CD14-positive monocyte (primary cell): ENCODE results near the gene QSOX2. TPM values are rescaled to one million over a fixed set of nuclear protein-coding genes. Genes with fewer than 3 reads are reported as not detected.

Experiments used
- DNase-seq, 3 donors: peaks; one replicate each; pipeline ENCODE4 v3.0.0-alpha.2; 2011 to 2022
- H2AFZ ChIP-seq: 2 replicates; pipeline ENCODE4 v1.6.0; 2012; ENCODE audit warnings: mild to moderate bottlenecking, low read depth, low read length, inconsistent platforms; ENCODE audit not compliant: insufficient read depth, poor library complexity, severe bottlenecking
- H3K27ac ChIP-seq, 2 donors: 1 replicate in 1 of 2; 2 replicates in 1 of 2; pipeline ENCODE4 v1.5.1; 2012 to 2013; ENCODE audit warnings: low read length in 2 of 2, control low read depth in 1 of 2, inconsistent platforms in 1 of 2, low read depth in 1 of 2, mild to moderate bottlenecking in 1 of 2
- H3K27me3 ChIP-seq, 2 donors: one replicate each; pipeline versions ENCODE4 v1.6.0 to v1.6.1; 2011 to 2013; ENCODE audit warnings: low read length in 2 of 2; ENCODE audit not compliant: control insufficient read depth in 2 of 2, insufficient read depth in 2 of 2
- H3K36me3 ChIP-seq, 2 donors: replicated peaks in 1 of 2; 1 replicate in 1 of 2; 2 replicates in 1 of 2; pipeline versions ENCODE4 v1.5.1 to v1.6.1; 2012 to 2013; ENCODE audit warnings: low read length in 2 of 2, control low read depth in 1 of 2, inconsistent platforms in 1 of 2, mild to moderate bottlenecking in 1 of 2; ENCODE audit not compliant: insufficient read depth in 2 of 2, control insufficient read depth in 1 of 2
- H3K4me1 ChIP-seq, 2 donors: 1 replicate in 1 of 2; 2 replicates in 1 of 2; pipeline versions ENCODE4 v1.5.1 to v1.6.1; 2012 to 2013; ENCODE audit warnings: low read length in 2 of 2, control low read depth in 1 of 2, inconsistent platforms in 1 of 2, mild to moderate bottlenecking in 1 of 2, moderate library complexity in 1 of 2; ENCODE audit not compliant: insufficient read depth in 2 of 2, control insufficient read depth in 1 of 2
- H3K4me2 ChIP-seq: replicated peaks from 2 replicates; pipeline ENCODE3; 2012; ENCODE audit warnings: low read length, moderate library complexity, mild to moderate bottlenecking; ENCODE audit not compliant: poor library complexity, severe bottlenecking; ENCODE audit errors: extremely low read depth
- H3K4me3 ChIP-seq, 3 experiments: fragments of 200-600 bp in 1 of 3; sonication (generic) in 1 of 3; replicated peaks in 1 of 3; 1 replicate in 2 of 3; 2 replicates in 1 of 3; pipeline ENCODE4 v1.5.1; 2011 to 2013; ENCODE audit warnings: low read length in 3 of 3, mild to moderate bottlenecking in 3 of 3, control low read depth in 2 of 3, low read depth in 2 of 3, inconsistent platforms in 1 of 3, moderate library complexity in 1 of 3
- H3K79me2 ChIP-seq: 2 replicates; pipeline ENCODE4 v1.6.0; 2012; ENCODE audit warnings: mild to moderate bottlenecking, control low read depth, inconsistent platforms, low read length, moderate library complexity; ENCODE audit not compliant: insufficient read depth
- H3K9ac ChIP-seq: 2 replicates; pipeline ENCODE4 v1.6.0; 2017; ENCODE audit warnings: low read length, mild to moderate bottlenecking; ENCODE audit not compliant: insufficient read depth, poor library complexity, severe bottlenecking
- H3K9me3 ChIP-seq, 2 donors: replicated peaks in 1 of 2; 1 replicate in 1 of 2; 2 replicates in 1 of 2; pipeline versions ENCODE4 v1.5.1 to v1.6.1; 2012 to 2013; ENCODE audit warnings: low read length in 2 of 2, control low read depth in 1 of 2; ENCODE audit not compliant: control insufficient read depth in 1 of 2, insufficient read depth in 1 of 2
- H4K20me1 ChIP-seq: 2 replicates; pipeline ENCODE4 v1.6.0; 2012; ENCODE audit warnings: mild to moderate bottlenecking, low read length, control low read depth, moderate library complexity; ENCODE audit not compliant: insufficient read depth
- H3K27ac Mint-ChIP-seq, 7 donors: one replicate each; pipeline ENCODE4 v1.8.0; 2020; ENCODE audit warnings: mild to moderate bottlenecking in 7 of 7, mixed read lengths in 7 of 7, moderate library complexity in 6 of 7, inconsistent platforms in 2 of 7
- H3K27me3 Mint-ChIP-seq, 3 donors: one replicate each; pipeline ENCODE4 v1.8.0; 2021 to 2022; ENCODE audit warnings: low read depth in 3 of 3, mild to moderate bottlenecking in 3 of 3, mixed read lengths in 3 of 3, moderate library complexity in 3 of 3, inconsistent platforms in 1 of 3
- H3K36me3 Mint-ChIP-seq, 2 donors: one replicate each; pipeline ENCODE4 v1.8.0; 2020; ENCODE audit warnings: mixed read lengths in 2 of 2, inconsistent platforms in 1 of 2, mild to moderate bottlenecking in 1 of 2
- H3K4me1 Mint-ChIP-seq: one replicate; pipeline ENCODE4 v1.8.0; 2020; ENCODE audit warnings: mild to moderate bottlenecking, mixed read lengths
- H3K4me3 Mint-ChIP-seq, 2 donors: one replicate each; pipeline ENCODE4 v1.8.0; 2020; ENCODE audit warnings: mild to moderate bottlenecking in 2 of 2, mixed read lengths in 2 of 2, moderate library complexity in 1 of 2
- H3K9me3 Mint-ChIP-seq, 7 donors: one replicate each; pipeline ENCODE4 v1.8.0; 2020 to 2022; ENCODE audit warnings: mixed read lengths in 7 of 7, mild to moderate bottlenecking in 6 of 7, moderate library complexity in 6 of 7, inconsistent platforms in 2 of 7
- CTCF ChIP-seq: fragments of 200-600 bp; IDR thresholded peaks from one replicate; pipeline ENCODE4 v1.8.0; 2022; ENCODE audit warnings: antibody characterized with exemption, mild to moderate bottlenecking
- WGBS: methylation state at CpG from one replicate; pipeline ENCODE4 v1.1.5; 2013; ENCODE audit warnings: missing lambda C conversion rate; ENCODE audit not compliant: insufficient coverage; 5-methylcytosine and 5-hydroxymethylcytosine counted together
- intact Hi-C, 2 donors: fragments of 100-400 bp; cut with micrococcal nuclease; formaldehyde crosslinking; loops; one replicate each; pipeline versions ENCODE4 v1.15.0 to v1.15.1; 2023
- polyA plus RNA-seq, 3 donors: library from polyadenylated mRNA; depleted of rRNA in 1 of 3; unstranded in 2 of 3; stranded (reverse) in 1 of 3; fragments of 300-500 nt in 2 of 3; fragments of >200 nt in 1 of 3; fragmentation: Illumina TruSeq in 2 of 3; gene quantifications; 1 replicate in 2 of 3; 2 replicates in 1 of 3; pipeline ENCODE4 v1.2.3, GENCODE V29; 2012 to 2021

Gene QSOX2
- polyA plus RNA-seq, 3 donors = 0.03 to 8.4 (median 0.17) TPM

GRCh38 chr9:136247947-136248637, 2.5 kb upstream of the QSOX2 start:
- no peak overlapping the region for H3K9ac ChIP-seq
- no peak overlapping the region for H3K4me3 Mint-ChIP-seq
- intact Hi-C loops = loop anchor here (2.0 to 10.0 kb wide), 3 partner anchors 19 to 343 kb away; partner anchors contain the start of genes CAMSAP1 (in 1 of the 2) and DNLZ (in 1 of the 2)

GRCh38 chr9:136247551-136247916, 1.9 kb upstream of the QSOX2 start:
- no peak overlapping the region for H3K4me3 ChIP-seq
- no peak overlapping the region for H3K27ac Mint-ChIP-seq
- peaks cover 20% of the 10 kb centered on the region for H3K79me2 ChIP-seq
- WGBS = 73% methylated on average over 3 of the region's 9 CpGs
- H3K27ac ChIP-seq = no peak overlapping the region
- no peaks in the 10 kb centered on the region for H3K36me3 ChIP-seq
- H3K27me3 ChIP-seq = no peaks in the 10 kb centered on the region
- H3K4me3 Mint-ChIP-seq = no peak overlapping the region
- peaks cover 4% of the 10 kb centered on the region for H4K20me1 ChIP-seq
- peaks cover 26% of the 10 kb centered on the region for H3K4me1 Mint-ChIP-seq
- no peak overlapping the region for H3K4me2 ChIP-seq
- TF ChIP-seq CTCF = no peak
- no peak overlapping the region for H2AFZ ChIP-seq
- DNase-seq = no peak
- peaks cover 14 to 19% of the 10 kb centered on the region in 2 donors for H3K4me1 ChIP-seq
- H3K9ac ChIP-seq = no peak overlapping the region
- peaks cover 0 to 3% (median 0%) of the 10 kb centered on the region in 7 donors for H3K9me3 Mint-ChIP-seq
- H3K27me3 Mint-ChIP-seq = peaks cover 6 to 9% (median 8%) of the 10 kb centered on the region in 3 donors
- no peaks in the 10 kb centered on the region for H3K36me3 Mint-ChIP-seq
- no peaks in the 10 kb centered on the region for H3K9me3 ChIP-seq
- intact Hi-C loops = loop anchor here (2.0 to 10.0 kb wide), 3 partner anchors 19 to 343 kb away; partner anchors contain the start of genes CAMSAP1 (in 1 of the 2) and DNLZ (in 1 of the 2)

More at GRCh38 chr9:136247947-136248637, 2.5 kb upstream of the QSOX2 start:
- Histone ChIP-seq H3K36me3 (no peaks in the 10 kb centered on the region), H3K27me3 (no peaks in the 10 kb centered on the region), H2AFZ (no peak overlapping the region), H3K79me2 (peaks cover 14% of the 10 kb centered on the region), H3K4me2 (no peak overlapping the region), H4K20me1 (peaks cover 4% of the 10 kb centered on the region), H3K27ac (no peak overlapping the region), H3K9me3 (no peaks in the 10 kb centered on the region), H3K4me3 (no peak overlapping the region), H3K4me1 (peaks cover 14 to 19% of the 10 kb centered on the region in 2 donors)
- Mint-ChIP-seq H3K9me3 (peaks cover 0 to 3% (median 0%) of the 10 kb centered on the region in 7 donors), H3K27ac (peak overlapping the region in 1 of 7 donors; percentile 12), H3K4me1 (peaks cover 22% of the 10 kb centered on the region), H3K27me3 (peaks cover 6 to 9% (median 8%) of the 10 kb centered on the region in 3 donors), H3K36me3 (no peaks in the 10 kb centered on the region)
- WGBS = 97% methylated on average over 9 of the region's 24 CpGs
- DNase-seq = no peak
- no peak for TF ChIP-seq CTCF
